BLaER1 treated with 17β-estradiol and CSF1 and Interleukin-3, amounts not matched to agents 10 nM and 100 nM (cell line): ENCODE measurements around the gene GRM8.

Source experiments
- H3K27ac ChIP-seq, 11 experiments: shearing (Covaris generic); formaldehyde crosslinking; 2 replicates each; pipeline ENCODE4 v1.8.1; 2022
- H3K27me3 ChIP-seq, 11 experiments: shearing (Covaris generic); formaldehyde crosslinking; 2 replicates each; pipeline ENCODE4 v1.8.1; 2022
- H3K36me3 ChIP-seq, 11 experiments: shearing (Covaris generic); formaldehyde crosslinking; 2 replicates each; pipeline ENCODE4 v1.8.1; 2022
- H3K4me1 ChIP-seq, 10 experiments: shearing (Covaris generic); formaldehyde crosslinking; 2 replicates each; pipeline ENCODE4 v1.8.1; 2022
- H3K4me2 ChIP-seq, 11 experiments: shearing (Covaris generic); formaldehyde crosslinking; 2 replicates each; pipeline ENCODE4 v1.8.1; 2022
- H3K4me3 ChIP-seq, 10 experiments: shearing (Covaris generic); formaldehyde crosslinking; 2 replicates each; pipeline ENCODE4 v1.8.1; 2022
- H3K9ac ChIP-seq, 11 experiments: shearing (Covaris generic); formaldehyde crosslinking; 2 replicates each; pipeline ENCODE4 v1.8.1; 2022
- H3K9me3 ChIP-seq, 11 experiments: shearing (Covaris generic); formaldehyde crosslinking; replicated peaks in 1 of 11; 2 replicates each; pipeline ENCODE4 v1.8.1; 2022
- H4K20me1 ChIP-seq, 11 experiments: shearing (Covaris generic); formaldehyde crosslinking; 2 replicates each; pipeline ENCODE4 v1.8.1; 2022
- Cebpa-rat ChIP-seq, 11 experiments: shearing (Covaris generic); IDR thresholded peaks; 2 replicates each; pipeline ENCODE4 v1.8.1; 2022

The GRM8 gene

GRCh38 chr7:126760914-126761577 lies 491.7 kb downstream of the GRM8 start:
- H3K4me1 ChIP-seq, result no peaks in the 10 kb centered on the region

DNA sequence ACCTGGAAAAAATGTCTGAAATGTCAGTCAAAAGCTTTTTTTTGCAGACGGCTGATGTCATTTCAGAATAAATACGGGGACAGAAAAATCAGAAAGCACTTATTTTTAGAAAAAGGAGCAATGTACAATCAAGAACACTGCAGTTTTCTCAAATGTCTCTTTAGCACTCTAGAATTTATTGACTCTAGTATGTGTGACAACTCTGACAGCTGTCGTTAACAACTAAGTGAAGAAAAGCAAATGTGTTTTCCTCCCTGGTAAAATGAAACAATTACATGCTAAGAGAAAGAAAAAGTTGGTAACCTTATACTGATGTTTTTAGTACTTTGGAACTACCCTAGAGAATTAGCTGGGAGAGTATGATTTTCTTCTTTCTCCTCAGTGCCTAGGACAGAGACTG lies 497.4 kb downstream of the GRM8 start:
- Histone ChIP-seq H3K4me1 (no peaks in the 10 kb centered on the region), H3K36me3 (no peaks in the 10 kb centered on the region), H4K20me1 (no peaks in the 10 kb centered on the region), H3K27ac (no peak overlapping the region), H3K4me2 (no peak overlapping the region), H3K4me3 (no peak overlapping the region), H3K27me3 (no peaks in the 10 kb centered on the region), H3K9me3 (no peaks in the 10 kb centered on the region), H3K9ac (no peak overlapping the region)
- TF ChIP-seq Cebpa-rat (IDR thresholded peaks at IDR 0.05), result no peak

More at GRCh38 chr7:126760914-126761577, 491.7 kb downstream of the GRM8 start:
- H4K20me1 ChIP-seq, result no peaks in the 10 kb centered on the region
- no peaks in the 10 kb centered on the region for H3K27me3 ChIP-seq
- no peak for TF ChIP-seq Cebpa-rat (IDR thresholded peaks at IDR 0.05)
- no peaks in the 10 kb centered on the region for H3K36me3 ChIP-seq
- H3K9ac ChIP-seq, result no peak overlapping the region
- H3K27ac ChIP-seq, result no peak overlapping the region
- H3K4me2 ChIP-seq, result no peak overlapping the region
- no peaks in the 10 kb centered on the region for H3K9me3 ChIP-seq
- H3K4me3 ChIP-seq, result no peak overlapping the region

DNA sequence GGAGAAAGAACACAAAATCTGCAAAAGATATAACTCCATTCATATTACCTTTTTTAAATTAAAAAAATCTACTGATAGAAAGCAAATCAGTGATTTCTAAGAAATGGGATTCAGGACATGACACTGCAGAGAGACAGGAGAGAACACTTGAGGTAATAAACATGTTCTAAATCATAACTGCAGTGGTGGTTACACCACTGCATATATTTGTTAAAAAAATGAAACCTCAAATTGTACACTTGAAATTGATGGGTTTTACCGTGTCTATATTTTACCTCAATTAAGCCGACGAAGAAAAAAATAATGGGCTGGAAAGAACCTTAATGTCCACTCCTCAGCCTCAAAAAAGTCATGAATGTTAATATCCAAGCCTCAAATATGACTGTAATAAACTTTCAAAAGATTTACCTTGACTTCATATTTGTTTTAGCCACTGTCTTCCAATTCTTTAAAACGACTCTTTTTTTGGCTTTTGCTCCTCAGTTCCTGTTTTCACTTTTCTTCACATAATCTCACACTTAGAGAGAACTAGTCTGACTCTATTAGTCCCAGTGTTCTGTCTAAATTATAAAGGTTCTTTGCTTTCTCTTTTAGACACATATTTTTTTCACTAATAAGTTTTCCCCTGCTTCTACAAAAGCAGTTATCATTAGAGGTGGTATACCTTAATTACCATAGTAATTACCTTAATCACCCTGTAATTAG lies 502.4 kb downstream of the GRM8 start:
- no peaks in the 10 kb centered on the region for H4K20me1 ChIP-seq
- no peaks in the 10 kb centered on the region for H3K27me3 ChIP-seq
- no peaks in the 10 kb centered on the region for H3K9me3 ChIP-seq
- H3K4me3 ChIP-seq, result no peak overlapping the region
- no peaks in the 10 kb centered on the region for H3K36me3 ChIP-seq
- TF ChIP-seq Cebpa-rat (IDR thresholded peaks at IDR 0.05), result no peak
- no peak overlapping the region for H3K4me2 ChIP-seq
- no peak overlapping the region for H3K9ac ChIP-seq
- no peak overlapping the region for H3K27ac ChIP-seq
- H3K4me1 ChIP-seq, result no peaks in the 10 kb centered on the region

GRCh38 chr7:126728967-126729366 lies 523.8 kb downstream of the GRM8 start:
- Histone ChIP-seq H3K4me1 (peaks cover 0 to 10% (median 0%) of the 10 kb centered on the region in 10 experiments; a peak in 8 of 20 replicates), H4K20me1 (no peaks in the 10 kb centered on the region)
- TF ChIP-seq Cebpa-rat (IDR thresholded peaks at IDR 0.05), result no peak

GRCh38 chr7:126727930-126728391 lies 524.8 kb downstream of the GRM8 start:
- Histone ChIP-seq H3K27me3 (no peaks in the 10 kb centered on the region), H4K20me1 (no peaks in the 10 kb centered on the region), H3K4me2 (peak overlapping the region in 6 of 11 experiments; percentile 13 to 55 (median 27); a peak in 6 of 22 replicates), H3K9ac (no peak overlapping the region), H3K27ac (peak overlapping the region in 1 of 11 experiments; percentile 18; a peak in 1 of 22 replicates), H3K4me1 (peaks cover 0 to 10% (median 0%) of the 10 kb centered on the region in 10 experiments; a peak in 8 of 20 replicates), H3K4me3 (no peak overlapping the region), H3K36me3 (no peaks in the 10 kb centered on the region), H3K9me3 (no peaks in the 10 kb centered on the region)
- no peak for TF ChIP-seq Cebpa-rat (IDR thresholded peaks at IDR 0.05)

More at GRCh38 chr7:126728967-126729366, 523.8 kb downstream of the GRM8 start:
- Histone ChIP-seq H3K36me3 (no peaks in the 10 kb centered on the region), H3K9ac (no peak overlapping the region), H3K9me3 (no peaks in the 10 kb centered on the region), H3K4me3 (no peak overlapping the region), H3K27me3 (no peaks in the 10 kb centered on the region), H3K27ac (no peak overlapping the region), H3K4me2 (no peak overlapping the region)

DNA sequence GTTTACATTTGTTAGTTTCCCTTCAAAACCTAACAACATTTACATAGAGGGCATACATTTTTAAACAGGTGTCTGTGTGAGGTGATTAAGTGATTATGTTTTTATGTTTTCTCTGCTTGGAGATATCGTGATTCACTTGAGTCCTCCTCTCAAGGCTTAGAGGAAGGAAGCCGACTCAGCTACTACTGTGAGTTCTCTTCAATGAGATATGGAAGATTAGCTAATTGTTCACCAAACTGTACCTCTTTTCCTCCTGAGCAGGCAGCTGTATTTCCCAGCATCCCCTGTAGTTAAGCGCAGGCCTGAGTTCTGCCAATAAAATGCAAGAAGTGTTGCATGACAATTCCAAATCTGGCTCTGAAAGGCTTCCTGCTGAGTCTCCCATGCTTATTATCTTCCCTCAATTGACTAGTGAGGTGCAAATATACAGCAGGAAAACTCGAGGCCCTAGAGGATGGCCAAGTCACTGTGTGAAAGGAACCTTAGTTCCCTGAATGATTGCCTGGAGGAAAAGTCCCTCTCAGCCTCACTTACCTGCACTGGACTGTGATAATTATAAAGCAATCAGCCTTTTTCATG lies 528.7 kb downstream of the GRM8 start:
- Histone ChIP-seq H3K27ac (no peak overlapping the region), H3K4me2 (no peak overlapping the region), H3K9ac (no peak overlapping the region), H3K4me1 (peaks cover 0 to 10% (median 0%) of the 10 kb centered on the region in 10 experiments; a peak in 8 of 20 replicates), H3K4me3 (no peak overlapping the region), H3K9me3 (no peaks in the 10 kb centered on the region), H4K20me1 (no peaks in the 10 kb centered on the region), H3K36me3 (no peaks in the 10 kb centered on the region), H3K27me3 (no peaks in the 10 kb centered on the region)
- TF ChIP-seq Cebpa-rat (IDR thresholded peaks at IDR 0.05), result no peak

DNA sequence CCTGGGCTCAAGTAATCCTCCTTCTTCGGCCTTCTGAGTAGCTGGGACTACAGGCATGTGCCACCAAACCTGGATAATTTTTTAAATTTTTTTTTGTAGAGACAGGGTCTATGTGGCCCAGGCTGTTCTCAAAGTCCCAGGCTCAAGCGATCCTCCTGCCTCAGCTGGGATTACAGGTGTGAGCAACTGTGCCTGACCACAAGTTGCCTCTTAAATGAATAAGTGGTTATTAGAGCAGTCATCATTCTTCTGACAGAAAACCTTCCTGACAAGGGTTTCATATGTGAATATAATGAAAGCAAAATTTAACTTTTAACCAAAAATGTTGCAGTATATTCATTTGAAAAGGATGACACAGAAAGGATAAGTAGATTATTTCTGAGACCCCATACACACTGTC lies 532.5 kb downstream of the GRM8 start:
- no peaks in the 10 kb centered on the region for H3K4me1 ChIP-seq
- H3K9me3 ChIP-seq, result no peaks in the 10 kb centered on the region
- no peaks in the 10 kb centered on the region for H3K27me3 ChIP-seq
- H3K27ac ChIP-seq, result no peak overlapping the region
- no peak overlapping the region for H3K9ac ChIP-seq
- H3K4me2 ChIP-seq, result no peak overlapping the region
- TF ChIP-seq Cebpa-rat (IDR thresholded peaks at IDR 0.05), result no peak
- H3K4me3 ChIP-seq, result no peak overlapping the region
- no peaks in the 10 kb centered on the region for H3K36me3 ChIP-seq
- H4K20me1 ChIP-seq, result no peaks in the 10 kb centered on the region

DNA sequence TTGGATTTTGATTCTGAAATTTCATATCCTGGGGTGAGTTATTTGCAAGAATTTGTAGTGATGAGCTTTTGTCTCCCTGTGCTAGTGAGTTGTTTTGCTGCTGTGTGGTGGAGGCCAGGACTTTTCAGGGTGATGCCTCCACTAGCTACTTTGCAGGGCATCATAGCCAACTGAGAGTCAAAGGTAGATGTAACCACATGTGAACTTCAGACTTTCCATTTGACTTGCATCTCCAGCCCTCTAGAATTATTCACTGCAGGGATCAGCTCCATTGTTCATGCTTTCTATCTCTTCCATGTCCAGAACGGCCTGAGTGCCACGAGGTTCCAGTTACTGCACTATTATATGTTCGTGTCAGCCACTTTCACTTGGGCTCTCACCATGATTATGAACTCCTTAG lies 534.3 kb downstream of the GRM8 start:
- Histone ChIP-seq H4K20me1 (no peaks in the 10 kb centered on the region), H3K9me3 (no peaks in the 10 kb centered on the region), H3K4me1 (no peaks in the 10 kb centered on the region), H3K36me3 (no peaks in the 10 kb centered on the region), H3K27me3 (no peaks in the 10 kb centered on the region), H3K4me2 (no peak overlapping the region), H3K9ac (no peak overlapping the region), H3K4me3 (no peak overlapping the region), H3K27ac (no peak overlapping the region)
- TF ChIP-seq Cebpa-rat (IDR thresholded peaks at IDR 0.05), result no peak

DNA sequence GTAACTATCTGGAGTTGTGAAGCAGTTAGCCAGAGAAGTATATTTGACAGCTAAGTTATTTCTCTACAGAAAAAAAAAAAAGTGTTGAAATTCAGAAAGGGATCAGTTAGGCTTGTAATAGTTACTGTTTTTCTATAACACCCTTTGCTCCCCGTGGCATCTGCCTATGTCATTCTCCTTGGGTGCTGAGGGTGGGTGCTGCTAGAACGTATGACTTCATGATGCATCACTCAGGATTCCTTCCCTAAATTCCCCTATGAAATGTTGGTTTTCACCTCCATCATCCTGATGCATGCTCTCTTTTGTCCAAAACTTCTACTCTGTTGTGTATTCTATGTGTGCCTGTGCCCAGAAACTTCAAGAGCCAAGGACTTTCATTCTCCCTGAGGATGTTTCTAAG lies 536.4 kb downstream of the GRM8 start:
- H3K4me2 ChIP-seq, result no peak overlapping the region
- no peaks in the 10 kb centered on the region for H4K20me1 ChIP-seq
- no peak for TF ChIP-seq Cebpa-rat (IDR thresholded peaks at IDR 0.05)
- H3K9ac ChIP-seq, result no peak overlapping the region
- peaks cover 4 to 9% (median 7%) of the 10 kb centered on the region in 11 experiments for H3K9me3 ChIP-seq
- no peaks in the 10 kb centered on the region for H3K36me3 ChIP-seq
- no peaks in the 10 kb centered on the region for H3K27me3 ChIP-seq
- H3K4me1 ChIP-seq, result no peaks in the 10 kb centered on the region
- H3K27ac ChIP-seq, result no peak overlapping the region
- H3K4me3 ChIP-seq, result no peak overlapping the region
